Calu3 (cell line): Measurements from ENCODE around the gene PTOV1. TPM values are rescaled to one million over a fixed set of nuclear protein-coding genes. Genes with fewer than 3 reads are reported as not detected.
A peak's percentile ranks its signal among the peaks of the same experiment; 100 is the strongest.

Experiments used
- Bru-seq: library from RNA; stranded (reverse); fragments of 400-500 nt; gene quantifications from one replicate; lab custom pipeline; 2021; lab: Mats Ljungman, UMichigan
- BruChase-seq, 2 experiments: library from RNA; stranded (reverse); fragments of 400-500 nt; gene quantifications; one replicate each; lab custom pipeline; 2021; lab: Mats Ljungman, UMichigan
- BruUV-seq: library from RNA; stranded (reverse); fragments of 400-500 nt; replicated peaks from 2 replicates; lab custom pipeline; 2021; lab: Mats Ljungman, UMichigan
- CTCF ChIA-PET: fragments of 300-600 bp; sonication (Branson Sonifier 250); formaldehyde crosslinking; loops from one replicate; lab custom pipeline; 2022; ENCODE audit warnings: antibody characterized with exemption; lab: Charles Lee
- DNase-seq: peaks from one replicate; pipeline ENCODE4 v3.0.0; 2022
- H3K27ac Mint-ChIP-seq: one replicate; pipeline ENCODE4 v1.8.0; 2022; ENCODE audit warnings: mixed read lengths; ENCODE audit not compliant: unreplicated experiment
- H3K27me3 Mint-ChIP-seq: one replicate; pipeline ENCODE4 v1.8.0; 2022; ENCODE audit warnings: mixed read lengths; ENCODE audit not compliant: unreplicated experiment
- H3K36me3 Mint-ChIP-seq: one replicate; pipeline ENCODE4 v1.8.0; 2022; ENCODE audit warnings: mild to moderate bottlenecking, moderate library complexity, mixed read lengths; ENCODE audit not compliant: insufficient read depth, unreplicated experiment
- H3K4me1 Mint-ChIP-seq: one replicate; pipeline ENCODE4 v1.8.0; 2022; ENCODE audit warnings: mild to moderate bottlenecking, low read depth, mixed read lengths; ENCODE audit not compliant: unreplicated experiment
- H3K4me3 Mint-ChIP-seq: one replicate; pipeline ENCODE4 v1.8.0; 2022; ENCODE audit warnings: mild to moderate bottlenecking, low read depth, moderate library complexity, mixed read lengths; ENCODE audit not compliant: unreplicated experiment
- H3K9me3 Mint-ChIP-seq: one replicate; pipeline ENCODE4 v1.8.0; 2022; ENCODE audit warnings: low read depth, mixed read lengths; ENCODE audit not compliant: unreplicated experiment
- CTCF ChIP-seq: fragments of 200-600 bp; IDR thresholded peaks from one replicate; pipeline ENCODE4 v1.8.0; 2022; ENCODE audit warnings: antibody characterized with exemption; ENCODE audit not compliant: unreplicated experiment
- intact Hi-C: fragments of 100-400 bp; cut with micrococcal nuclease; formaldehyde crosslinking; loops from one replicate; pipeline ENCODE4 v1.10.0; 2022; ENCODE audit not compliant: unreplicated experiment
- long read RNA-seq: library from polyadenylated mRNA; stranded (forward); transcript quantifications from one replicate; pipeline ENCODE4 v2.0.0, GENCODE V29; 2022
- total RNA-seq: library from RNA; stranded (reverse); gene quantifications from 2 replicates; pipeline ENCODE4 v1.2.3, GENCODE V29; 2022

PTOV1 gene
- total RNA-seq: 231 and 256 TPM in 2 replicates
- percentile 66 among the genes with signal in this experiment for Bru-seq, nascent RNA
- percentile 88 among the genes with signal in this experiment for BruChase-seq, experiment 1, labeled RNA remaining after a 6-hour chase
- BruChase-seq, experiment 2, labeled RNA remaining after a 2-hour chase: percentile 89 among the genes with signal in this experiment
- long read RNA-seq, transcript PTOV1-208 (2 exons, 327 nt): minor isoform, 9 of 381 reads
- long read RNA-seq, transcript PTOV1-220 (13 exons, 1,587 nt): minor isoform, 27 of 381 reads
- long read RNA-seq, transcript PTOV1-212 (13 exons, 1,577 nt): major isoform, 222 of 381 reads
- long read RNA-seq, partial matches to known transcripts: 46 of 381 reads
- long read RNA-seq, other reads (novel, unspliced or antisense): 71 of 381 reads

- Mint-ChIP-seq H3K27ac (peak within 1 kb of the TSS; percentile 89), H3K4me1 (peaks cover 36% of the 10 kb centered on the region), H3K36me3 (peaks cover 72% of the 10 kb centered on the region), H3K9me3 (peaks cover 5% of the 10 kb centered on the region), H3K4me3 (peak within 1 kb of the TSS; percentile 85), H3K27me3 (no peaks in the 10 kb centered on the region)
- CTCF ChIA-PET: interaction anchor here (0.6 to 2.0 kb wide), 4 partner anchors 12 to 643 kb away, joined by 3 to 9 read pairs (median 4); no protein-coding TSS in a partner anchor
- DNase-seq: peak; percentile 96
- no TSS peak for BruUV-seq
- TF ChIP-seq CTCF: no peak
- intact Hi-C loops: no loop called here
These were observed at the start of gene PTOV1 for GRCh38 chr19:49850487-49851342. PTOV1 (plus strand) TSS chr19:49851159.

- Mint-ChIP-seq H3K27me3 (no peaks in the 10 kb centered on the region), H3K36me3 (peaks cover 40% of the 10 kb centered on the region), H3K9me3 (no peaks in the 10 kb centered on the region), H3K4me1 (no peaks in the 10 kb centered on the region), H3K27ac (no peak overlapping the region), H3K4me3 (no peak overlapping the region)
- no peak for TF ChIP-seq CTCF
- CTCF ChIA-PET: interaction anchor here (1.0 kb wide), 1 partner anchor 15 kb away, joined by 3 read pairs; no protein-coding TSS in a partner anchor
- DNase-seq: no peak
- no TSS peak for BruUV-seq
- intact Hi-C loops: no loop called here
These were observed 49.5 kb upstream of the PTOV1 start for GRCh38 chr19:49801401-49801888.

GRCh38 chr19:49801966-49802661 is 48.8 kb upstream of the PTOV1 start:
- DNase-seq: no peak

More at GRCh38 chr19:49801966-49802661, 48.8 kb upstream of the PTOV1 start:
- H3K4me3 Mint-ChIP-seq: no peak overlapping the region
- CTCF ChIA-PET: no interaction called here
- BruUV-seq: no TSS peak
- no peaks in the 10 kb centered on the region for H3K4me1 Mint-ChIP-seq
- intact Hi-C loops: no loop called here
- no peaks in the 10 kb centered on the region for H3K9me3 Mint-ChIP-seq
- TF ChIP-seq CTCF: no peak
- H3K27me3 Mint-ChIP-seq: no peaks in the 10 kb centered on the region
- H3K27ac Mint-ChIP-seq: no peak overlapping the region
- peaks cover 41% of the 10 kb centered on the region for H3K36me3 Mint-ChIP-seq
